Thyroid gland (tissue), 4 donors: ENCODE data around the gene TALDO1.

ENCODE experiments used
- POLR2A ChIP-seq, 2 donors: fragments of 450-650 bp; IDR thresholded peaks; one replicate each; pipeline ENCODE4 v1.6.1; 2017; ENCODE audit warnings: antibody characterized with exemption in 2 of 2, mild to moderate bottlenecking in 2 of 2, moderate library complexity in 1 of 2
- TF ChIP-seq, protein P1 (sequence below), 6 experiments: fragments of 200-600 bp in 3 of 6; fragments of 450-650 bp in 3 of 6; sonication (generic) in 3 of 6; IDR thresholded peaks; one replicate each; pipeline ENCODE4 v1.5.1; 2016 to 2019; ENCODE audit warnings: antibody characterized with exemption in 6 of 6, mild to moderate bottlenecking in 2 of 6, inconsistent platforms in 1 of 6, moderate library complexity in 1 of 6

DNA sequence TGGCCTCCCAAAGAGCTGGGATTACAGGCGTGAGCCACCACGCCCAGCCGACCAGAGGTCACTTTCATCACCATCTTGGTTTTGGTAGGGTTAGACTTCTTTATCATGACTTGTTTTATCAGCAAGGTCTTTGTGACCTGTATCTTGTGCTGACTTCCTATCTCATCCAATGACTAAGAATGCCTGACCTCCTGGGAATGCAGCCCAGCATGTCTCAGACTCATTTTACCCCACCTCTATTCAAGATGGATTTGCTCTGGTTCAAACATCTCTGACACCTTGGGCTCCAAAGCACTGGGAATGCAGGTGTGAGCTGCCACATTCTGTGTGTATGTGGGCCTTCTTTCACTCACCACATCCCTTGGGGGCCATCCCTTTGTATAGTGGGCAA, 5.1 kb upstream of the TALDO1 start:
- TF ChIP-seq, protein P1, sequence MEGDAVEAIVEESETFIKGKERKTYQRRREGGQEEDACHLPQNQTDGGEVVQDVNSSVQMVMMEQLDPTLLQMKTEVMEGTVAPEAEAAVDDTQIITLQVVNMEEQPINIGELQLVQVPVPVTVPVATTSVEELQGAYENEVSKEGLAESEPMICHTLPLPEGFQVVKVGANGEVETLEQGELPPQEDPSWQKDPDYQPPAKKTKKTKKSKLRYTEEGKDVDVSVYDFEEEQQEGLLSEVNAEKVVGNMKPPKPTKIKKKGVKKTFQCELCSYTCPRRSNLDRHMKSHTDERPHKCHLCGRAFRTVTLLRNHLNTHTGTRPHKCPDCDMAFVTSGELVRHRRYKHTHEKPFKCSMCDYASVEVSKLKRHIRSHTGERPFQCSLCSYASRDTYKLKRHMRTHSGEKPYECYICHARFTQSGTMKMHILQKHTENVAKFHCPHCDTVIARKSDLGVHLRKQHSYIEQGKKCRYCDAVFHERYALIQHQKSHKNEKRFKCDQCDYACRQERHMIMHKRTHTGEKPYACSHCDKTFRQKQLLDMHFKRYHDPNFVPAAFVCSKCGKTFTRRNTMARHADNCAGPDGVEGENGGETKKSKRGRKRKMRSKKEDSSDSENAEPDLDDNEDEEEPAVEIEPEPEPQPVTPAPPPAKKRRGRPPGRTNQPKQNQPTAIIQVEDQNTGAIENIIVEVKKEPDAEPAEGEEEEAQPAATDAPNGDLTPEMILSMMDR (IDR thresholded peaks at IDR 0.05), result no peak
- TF ChIP-seq POLR2A (IDR thresholded peaks at IDR 0.05), result no peak
